GM12872 (cell line): ENCODE results near the gene KREMEN1.
A peak's percentile ranks its signal among the peaks of the same experiment; 100 is the strongest.

Experiments used
- CTCF ChIP-seq: IDR thresholded peaks from 3 replicates; pipeline ENCODE4 v1.5.1; 2011; ENCODE audit warnings: low read depth, mild to moderate bottlenecking, low read length, moderate library complexity; ENCODE audit not compliant: insufficient read depth

The KREMEN1 gene

GRCh38 chr22:29190918-29191317 is 118.1 kb downstream of the KREMEN1 start:
- no peak for TF ChIP-seq CTCF

GRCh38 chr22:29193021-29193420 is 120.2 kb downstream of the KREMEN1 start:
- TF ChIP-seq CTCF, result no peak

GRCh38 chr22:29194184-29194583 is 121.3 kb downstream of the KREMEN1 start:
- peak; percentile 14; the same call in 1 of the 3 replicates for TF ChIP-seq CTCF

GRCh38 chr22:29195118-29195963 is 122.5 kb downstream of the KREMEN1 start:
- TF ChIP-seq CTCF, result no peak

- no peak for TF ChIP-seq CTCF
Measured at GRCh38 chr22:29195964-29196666, 123.3 kb downstream of the KREMEN1 start.

- TF ChIP-seq CTCF, result no peak
Measured at GRCh38 chr22:29197096-29197495, 124.3 kb downstream of the KREMEN1 start.

GRCh38 chr22:29198240-29198639 is 125.4 kb downstream of the KREMEN1 start:
- TF ChIP-seq CTCF, result no peak
